UCSD-AML1 (cell line): Measurements from ENCODE around the gene GAREM2.

ENCODE experiments used
- DNase-seq: peaks from one replicate; lab custom pipeline; 2025; ENCODE audit not compliant: unreplicated experiment; lab: John Stamatoyannopoulos, UW

Gene GAREM2

DNA sequence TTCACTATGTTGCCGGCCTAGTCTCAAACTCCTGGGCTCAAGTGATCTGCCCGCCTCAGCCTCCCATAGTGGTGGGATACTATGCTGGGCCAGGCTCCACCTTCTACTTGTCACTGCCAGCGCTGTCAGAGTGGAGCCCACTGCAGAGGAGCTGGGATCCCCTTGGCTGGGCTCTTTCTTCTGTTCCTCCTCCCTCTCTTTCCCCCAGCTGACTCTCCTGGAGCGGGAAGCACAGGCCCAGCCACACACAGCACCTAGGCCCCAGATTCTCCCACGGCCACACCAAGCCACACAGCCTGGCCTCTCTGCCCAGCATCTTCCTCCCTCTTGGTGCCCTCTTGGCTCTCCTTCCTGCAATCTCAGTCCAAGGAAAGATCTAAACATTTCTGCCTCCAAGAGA is 3.7 kb upstream of the GAREM2 start:
- no peak for DNase-seq

DNA sequence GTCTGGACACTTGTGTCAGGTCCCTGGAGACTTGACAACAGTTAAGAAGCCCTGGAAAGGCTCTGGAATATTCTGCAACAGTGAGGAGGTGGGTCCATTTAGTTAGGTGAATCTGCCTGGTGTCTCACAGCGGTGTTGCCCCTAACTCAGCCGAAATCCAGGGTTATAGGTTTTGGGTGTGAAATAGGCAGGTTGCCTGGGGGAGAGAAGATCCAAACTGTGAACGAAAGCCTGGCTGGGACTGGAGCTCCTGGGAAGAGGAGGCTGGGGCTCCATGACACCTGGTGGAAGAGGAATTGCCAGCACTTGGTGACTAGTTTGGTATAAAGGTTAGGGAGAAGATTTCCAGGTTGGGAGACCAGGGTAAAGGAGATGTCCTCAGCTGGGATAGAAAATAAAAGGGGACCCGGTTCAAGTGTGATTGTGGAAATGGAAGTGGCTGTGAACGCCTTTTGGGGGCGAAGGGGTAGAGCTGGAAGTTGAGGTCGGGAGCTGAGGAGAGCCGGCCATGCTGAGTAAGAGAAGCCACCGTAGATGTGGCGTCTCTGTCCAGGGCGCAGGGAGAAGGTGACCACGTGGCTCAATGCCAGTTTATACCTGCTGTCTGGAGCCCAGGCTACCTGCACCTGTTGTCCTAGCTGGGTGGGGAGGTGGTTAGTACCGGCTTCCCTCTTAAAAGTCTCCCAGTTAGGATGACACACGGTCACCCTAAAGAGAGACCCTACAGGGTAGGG is 3.0 kb upstream of the GAREM2 start:
- DNase-seq: no peak

DNA sequence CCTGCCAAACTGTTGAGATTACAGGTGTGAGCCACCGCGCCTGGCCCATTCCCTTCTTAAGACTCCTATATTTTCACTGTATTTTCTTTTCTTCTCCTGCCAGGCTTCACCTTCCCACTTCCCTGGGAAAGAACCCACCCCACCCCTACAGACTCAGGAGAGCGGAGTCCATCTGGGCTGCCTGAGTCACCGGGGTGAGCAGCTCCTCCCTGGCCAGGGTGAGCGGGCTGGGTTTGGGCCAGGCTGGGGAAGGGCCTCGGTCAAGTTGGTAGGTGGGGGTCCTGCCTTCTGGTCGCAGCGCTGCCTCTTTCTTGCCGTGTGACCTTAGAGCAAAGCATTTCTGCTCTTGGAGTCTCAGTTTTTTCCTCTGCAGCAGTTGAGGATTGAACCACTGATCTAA is 2.1 kb upstream of the GAREM2 start:
- no peak for DNase-seq

DNA sequence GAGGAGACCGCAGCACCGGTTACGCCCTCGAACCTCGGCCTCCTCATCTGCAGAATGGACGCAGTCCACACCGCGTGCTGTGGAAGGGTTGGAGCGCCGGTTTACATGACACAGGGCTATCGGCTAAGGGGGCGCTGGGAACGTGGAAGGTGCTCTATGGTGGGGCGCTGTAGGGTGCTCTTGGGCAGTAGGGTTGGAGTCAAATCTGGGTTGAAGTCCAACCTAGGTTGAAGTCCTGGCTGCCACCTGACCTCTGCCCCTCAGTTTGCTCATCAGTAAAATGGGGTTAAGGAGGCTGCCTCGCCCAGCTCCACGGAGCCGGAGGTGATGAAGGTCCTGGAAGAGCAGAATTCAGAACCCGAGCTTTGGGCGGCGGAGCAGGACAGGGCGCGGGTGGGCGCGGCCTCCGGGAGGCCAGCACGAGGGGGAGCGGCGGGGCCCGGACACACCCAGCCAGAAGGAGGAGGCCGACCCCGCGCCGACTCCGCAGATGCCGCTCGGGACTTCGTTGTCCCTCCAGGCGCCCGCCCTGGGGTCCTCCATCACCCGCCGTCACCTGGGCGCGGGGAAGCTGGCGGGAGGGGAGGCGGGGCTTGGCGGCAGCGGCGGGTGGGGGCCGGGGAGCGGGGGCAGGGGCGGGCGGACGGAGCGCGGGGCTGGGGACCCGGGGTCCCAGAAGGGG is 558 bp upstream of the GAREM2 start:
- no peak for DNase-seq

DNA sequence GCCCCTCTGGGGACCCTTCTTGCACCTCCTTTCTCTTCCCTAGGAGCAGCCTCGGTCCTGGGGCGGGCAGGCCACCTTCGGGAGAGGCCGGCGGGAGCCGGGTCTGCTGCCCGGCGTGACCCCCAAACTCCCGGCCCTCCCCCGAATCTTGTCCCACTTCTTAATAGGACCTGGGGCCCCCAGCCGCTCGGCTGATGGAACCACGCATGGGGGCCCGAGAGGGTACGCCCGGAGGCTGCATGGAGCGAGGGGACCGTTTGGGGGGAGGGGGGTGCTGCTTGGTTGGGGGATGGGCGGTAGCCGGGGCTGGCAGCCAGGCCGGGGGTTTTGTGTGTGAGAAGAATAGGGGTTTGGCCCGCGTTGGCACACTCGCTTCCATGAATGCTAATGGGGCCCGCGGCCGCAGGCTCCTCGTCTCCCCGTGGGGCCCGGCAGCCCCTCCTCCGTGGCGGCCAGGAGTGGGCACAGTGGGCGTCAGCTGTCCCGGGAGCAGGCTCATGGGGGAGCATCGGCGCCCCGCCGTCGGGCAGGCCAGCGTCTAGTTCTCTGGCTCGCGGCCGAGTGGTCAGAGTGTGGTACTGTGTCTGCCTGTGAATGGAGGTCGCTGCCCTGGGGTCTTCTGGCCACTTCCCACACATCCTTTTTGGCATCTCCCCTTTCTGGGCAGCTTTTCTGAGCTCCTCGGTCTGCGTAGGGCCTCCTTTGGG is 1.0 kb downstream of the GAREM2 start:
- DNase-seq: no peak

DNA sequence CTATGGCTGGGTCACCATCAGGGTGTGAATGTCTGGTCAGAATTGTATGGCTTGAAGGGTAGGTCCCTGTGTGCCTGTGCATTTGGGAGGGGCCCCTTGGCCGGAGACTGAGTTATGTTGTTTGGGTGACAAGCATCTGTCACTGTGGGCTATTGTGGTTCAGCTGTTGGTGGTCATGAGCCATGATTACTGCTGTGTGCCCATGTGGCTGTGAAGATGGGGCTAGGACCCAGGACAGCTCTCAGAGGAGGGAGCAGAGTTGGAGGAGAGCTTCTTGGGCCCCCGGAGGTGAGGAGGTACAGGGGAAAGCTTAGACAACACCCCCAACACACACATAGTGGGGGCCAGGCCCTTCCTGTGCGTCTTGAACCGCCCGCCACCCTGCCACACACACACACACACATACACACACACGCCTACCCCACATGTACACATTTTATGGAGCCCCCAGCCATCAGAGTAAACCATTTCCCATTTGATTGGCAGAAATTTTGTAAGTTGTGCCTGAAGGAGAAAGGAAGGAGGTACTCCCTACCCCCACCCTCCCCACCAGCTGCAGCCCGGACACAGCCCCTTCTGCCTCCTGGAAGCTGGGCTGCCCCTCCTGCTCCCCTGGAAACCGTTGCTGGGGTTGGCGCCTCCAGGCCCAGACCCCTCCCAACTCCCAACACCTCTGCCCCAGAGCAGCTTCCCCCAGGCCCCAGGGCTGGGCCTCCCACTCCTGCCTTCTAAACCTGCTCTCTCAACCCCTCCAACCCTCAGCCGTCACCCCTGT is 2.0 kb downstream of the GAREM2 start:
- no peak for DNase-seq

DNA sequence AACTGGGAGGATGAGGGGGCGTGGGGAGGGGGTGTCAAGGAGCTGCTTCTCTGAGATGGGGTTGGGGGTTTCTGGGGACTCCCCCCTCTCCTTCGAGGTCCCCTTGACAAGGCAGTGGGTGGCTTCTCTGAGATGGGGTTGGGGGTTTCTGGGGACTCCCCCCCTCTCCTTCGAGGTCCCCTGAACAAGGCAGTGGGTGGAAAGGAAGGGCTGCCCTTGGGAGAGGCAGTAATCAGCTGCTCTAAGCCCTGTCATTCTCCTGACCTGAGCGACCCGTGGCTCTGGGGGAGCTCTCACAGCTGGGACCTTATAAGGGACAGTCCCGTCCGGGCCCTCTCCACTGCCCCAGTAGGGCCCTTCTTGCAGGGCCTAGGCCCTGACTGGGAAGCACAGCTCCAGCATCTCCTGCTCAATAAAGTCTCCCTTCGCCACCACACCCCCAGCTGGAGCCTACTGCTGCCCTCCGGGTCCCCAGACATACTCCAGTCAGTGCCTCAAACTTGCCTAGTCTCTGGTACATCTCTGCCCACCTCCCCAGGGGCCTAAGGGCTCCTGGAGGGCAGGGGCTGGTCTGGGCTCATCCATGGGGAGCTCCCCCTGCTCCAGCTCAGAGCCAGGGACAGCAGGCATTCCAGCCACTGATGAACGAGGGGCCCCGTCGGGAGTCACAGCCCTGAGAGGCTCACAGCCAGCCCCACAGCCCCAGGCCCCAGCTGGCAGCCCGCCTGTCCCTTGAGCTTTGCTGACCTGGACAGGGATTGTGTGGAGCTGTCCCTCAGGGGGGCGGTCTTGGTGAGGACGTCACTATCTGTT is 2.8 kb downstream of the GAREM2 start:
- DNase-seq: no peak

DNA sequence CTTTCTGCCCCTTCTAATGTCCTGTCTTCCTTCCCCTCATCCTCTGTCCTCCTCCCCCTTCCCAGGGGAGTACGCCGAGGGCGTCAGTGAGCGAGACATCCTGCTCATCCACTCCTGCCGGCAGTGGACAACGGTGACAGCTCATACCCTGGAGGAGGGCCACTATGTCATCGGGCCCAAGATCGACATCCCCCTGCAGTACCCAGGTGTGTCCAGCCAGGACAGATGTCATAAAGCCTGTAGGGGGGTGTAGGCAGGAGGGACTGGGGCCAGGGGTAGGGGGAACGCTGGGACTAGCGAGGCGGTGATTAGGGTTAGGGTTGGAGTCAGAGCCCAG is 3.4 kb downstream of the GAREM2 start:
- no peak for DNase-seq

DNA sequence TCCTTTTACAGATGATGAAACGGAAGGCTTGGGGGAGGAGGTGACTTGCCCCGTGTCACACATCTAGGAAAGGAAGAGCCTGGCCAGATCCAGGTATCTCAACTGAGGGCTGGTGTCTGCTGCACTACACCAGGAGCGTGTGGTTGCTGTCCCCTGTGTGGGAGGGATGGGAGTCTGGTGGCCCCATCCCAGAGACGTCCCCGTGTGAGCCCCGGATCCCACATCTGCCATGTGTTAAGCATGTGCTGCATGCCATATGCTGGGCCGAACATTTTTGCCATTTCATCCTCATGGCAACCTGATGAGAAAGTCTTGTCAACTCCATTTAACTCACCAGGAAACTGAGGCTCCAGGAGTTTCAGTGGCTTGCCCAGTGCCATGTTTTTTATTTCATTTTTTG is 4.2 kb downstream of the GAREM2 start:
- no peak for DNase-seq

DNA sequence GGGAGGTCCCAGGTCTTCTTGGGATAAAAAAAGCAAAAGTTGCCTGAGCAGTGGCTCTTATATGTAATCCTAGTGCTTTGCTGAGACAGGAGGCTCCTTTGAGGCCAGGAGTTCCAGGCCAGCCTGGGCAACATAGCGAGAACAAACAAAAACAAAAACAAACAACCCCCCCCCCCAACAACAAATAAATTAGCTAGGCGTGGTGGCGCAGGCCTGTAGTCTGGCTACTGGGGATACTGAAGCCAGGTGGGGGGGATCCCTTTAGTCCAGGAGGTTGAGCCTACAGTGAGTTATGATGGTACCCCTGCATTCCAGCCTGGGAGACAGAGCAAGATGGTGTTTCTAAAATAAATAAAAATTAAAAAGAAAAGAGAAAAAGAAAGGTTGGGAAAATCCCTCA is 5.4 kb downstream of the GAREM2 start:
- no peak for DNase-seq

DNA sequence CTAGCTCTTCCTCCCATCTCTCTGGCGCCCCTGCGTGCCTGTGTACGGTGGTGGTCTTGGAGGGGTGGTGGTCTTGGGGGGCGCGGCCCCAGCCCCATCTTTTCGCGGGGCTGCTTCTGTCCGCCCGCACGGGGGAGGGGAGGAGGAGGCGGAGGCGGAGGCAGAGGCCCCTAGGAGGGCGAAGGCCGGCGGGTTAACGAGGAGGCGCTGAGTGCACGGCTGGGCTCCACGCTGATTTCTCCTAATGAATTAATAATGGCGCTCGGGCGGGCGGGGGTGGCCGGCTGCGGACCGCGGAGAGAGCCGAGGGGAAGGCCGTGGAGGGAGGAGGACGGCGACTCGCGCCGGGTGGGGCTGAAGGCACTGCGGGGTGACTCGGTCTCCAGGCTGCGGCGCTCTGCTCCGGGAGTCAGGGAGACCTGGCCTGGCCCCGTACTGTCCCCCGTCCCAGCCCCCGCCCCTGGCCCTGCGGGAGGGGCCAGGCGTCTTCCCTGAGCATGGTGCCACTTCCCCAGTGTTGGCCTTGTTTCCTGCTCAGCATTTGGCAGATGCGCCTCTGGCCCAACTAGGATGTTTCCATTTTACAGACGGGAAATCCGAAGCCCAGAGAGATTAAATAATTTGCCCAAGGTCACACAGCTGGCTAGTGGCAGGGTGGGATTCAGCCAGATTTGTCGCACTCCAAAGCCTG is 6.0 kb downstream of the GAREM2 start:
- DNase-seq: no peak

DNA sequence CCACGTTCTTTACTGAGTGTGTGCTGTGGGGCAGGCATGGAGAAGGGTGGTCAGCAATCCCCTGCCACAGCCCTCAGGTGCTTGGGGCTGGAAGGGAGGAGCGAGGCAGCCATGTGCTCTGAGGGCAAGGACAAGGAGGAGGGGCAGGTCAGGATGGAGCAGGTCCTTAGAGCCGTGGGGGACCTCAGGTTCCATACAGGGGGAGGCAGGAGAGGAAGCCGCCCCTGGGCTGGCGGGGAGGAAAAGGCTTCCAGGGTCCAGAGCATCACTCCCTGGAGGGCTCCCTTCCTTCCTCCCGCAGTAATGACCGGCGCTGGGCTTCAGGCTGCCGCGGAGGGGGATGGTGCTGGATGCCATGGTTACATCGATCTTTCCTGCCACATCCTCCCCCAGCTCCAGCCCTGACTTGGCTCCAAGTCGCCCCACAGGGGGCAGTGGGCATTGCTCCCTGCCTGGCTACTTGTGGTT is 6.6 kb downstream of the GAREM2 start:
- DNase-seq: peak; percentile 55

DNA sequence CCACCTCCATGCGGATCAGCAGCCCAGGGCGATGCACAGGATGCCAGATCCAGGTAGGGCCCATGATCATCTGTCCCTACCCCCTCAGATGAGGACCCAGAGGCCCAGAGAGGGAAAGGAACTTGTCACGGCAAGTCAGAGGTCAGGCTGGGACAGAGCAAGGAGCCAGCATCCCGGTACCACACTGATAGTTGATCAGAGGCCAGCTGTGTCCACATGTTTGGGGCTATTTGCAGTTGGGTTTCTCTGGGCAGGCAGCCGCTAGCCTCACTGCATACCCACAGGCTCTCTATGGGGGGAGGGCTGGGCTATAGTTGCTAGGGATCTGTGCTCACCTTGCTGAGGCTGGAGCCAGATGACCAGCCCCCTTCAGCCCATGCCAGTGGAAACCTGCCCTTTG is 9.6 kb downstream of the GAREM2 start:
- DNase-seq: no peak

DNA sequence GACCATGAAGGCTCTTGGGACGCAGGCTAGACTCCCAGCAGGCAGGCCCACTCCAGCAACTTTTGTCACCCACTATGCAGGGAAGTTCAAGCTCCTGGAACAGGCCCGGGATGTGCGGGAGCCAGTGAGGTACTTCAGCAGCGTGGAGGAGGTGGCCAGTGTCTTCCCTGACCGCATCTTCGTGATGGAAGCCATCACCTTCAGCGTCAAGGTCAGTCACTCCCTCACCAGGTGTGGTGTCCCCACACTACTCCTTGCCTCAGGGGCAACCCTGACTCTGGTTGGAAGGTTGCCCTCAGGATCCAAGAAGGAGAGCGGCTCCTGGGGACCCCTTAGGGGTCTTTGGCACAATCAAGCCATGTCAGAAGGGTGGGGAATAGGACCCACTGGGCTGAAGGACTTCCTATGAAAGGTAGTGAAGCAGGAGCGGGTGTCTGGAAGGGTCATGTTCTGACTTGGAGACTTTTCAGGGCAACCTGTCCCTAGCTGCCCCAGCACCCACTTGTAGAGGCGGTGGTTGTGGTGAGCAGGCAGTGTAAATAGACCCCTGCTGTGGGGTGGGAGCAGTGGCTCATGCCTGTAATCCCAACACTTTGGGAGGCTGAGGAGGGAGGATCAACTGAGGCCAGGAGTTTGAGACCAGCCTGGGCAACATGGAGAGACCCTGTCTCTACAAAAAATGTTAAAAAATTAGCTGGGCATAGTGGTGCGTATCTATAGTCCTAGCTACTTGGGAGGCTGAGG is 10.2 kb downstream of the GAREM2 start:
- DNase-seq: no peak

DNA sequence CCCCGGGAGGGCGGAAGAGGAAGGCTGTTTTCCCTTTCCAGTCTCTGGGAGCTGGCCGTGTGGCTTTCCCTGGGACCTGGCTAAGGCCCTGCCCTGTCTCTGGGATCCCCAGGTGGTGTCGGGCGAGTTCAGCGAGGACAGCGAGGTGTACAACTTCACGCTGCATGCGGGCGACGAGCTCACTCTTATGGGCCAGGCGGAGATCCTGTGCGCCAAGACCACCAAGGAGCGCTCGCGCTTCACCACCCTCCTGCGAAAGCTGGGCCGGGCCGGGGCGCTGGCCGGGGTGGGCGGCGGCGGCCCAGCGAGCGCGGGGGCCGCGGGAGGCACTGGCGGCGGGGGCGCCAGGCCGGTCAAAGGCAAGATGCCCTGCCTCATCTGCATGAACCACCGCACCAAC is 11.2 kb downstream of the GAREM2 start:
- DNase-seq: no peak

DNA sequence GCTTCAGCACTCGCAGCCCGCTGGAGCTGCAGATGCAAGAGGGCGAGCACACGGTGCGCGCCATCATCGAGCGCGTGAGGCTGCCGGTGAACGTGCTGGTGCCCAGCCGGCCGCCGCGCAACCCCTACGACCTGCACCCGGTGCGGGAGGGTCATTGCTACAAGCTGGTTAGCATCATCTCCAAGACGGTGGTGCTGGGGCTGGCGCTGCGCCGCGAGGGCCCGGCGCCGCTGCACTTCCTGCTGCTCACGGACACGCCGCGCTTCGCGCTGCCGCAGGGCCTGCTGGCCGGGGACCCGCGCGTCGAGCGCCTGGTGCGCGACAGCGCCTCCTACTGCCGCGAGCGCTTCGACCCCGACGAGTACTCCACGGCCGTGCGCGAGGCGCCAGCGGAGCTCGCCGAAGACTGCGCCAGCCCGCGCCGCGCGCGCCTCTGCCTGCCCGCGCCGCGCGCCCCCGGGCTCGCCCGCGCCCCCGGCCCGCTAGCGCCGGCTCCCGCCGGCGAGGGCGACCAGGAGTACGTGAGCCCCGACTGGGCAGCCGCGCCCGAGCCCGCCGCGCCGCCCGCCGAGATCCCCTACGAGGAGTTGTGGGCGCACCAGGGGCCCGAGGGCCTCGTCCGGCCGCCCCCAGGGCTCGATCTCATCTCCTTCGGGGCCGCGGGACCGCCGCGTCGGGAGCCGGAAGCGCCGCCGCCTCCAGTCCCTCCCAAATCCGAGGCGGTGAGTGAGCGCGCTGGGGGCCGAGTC is 11.8 kb downstream of the GAREM2 start:
- DNase-seq: peak; percentile 72

DNA sequence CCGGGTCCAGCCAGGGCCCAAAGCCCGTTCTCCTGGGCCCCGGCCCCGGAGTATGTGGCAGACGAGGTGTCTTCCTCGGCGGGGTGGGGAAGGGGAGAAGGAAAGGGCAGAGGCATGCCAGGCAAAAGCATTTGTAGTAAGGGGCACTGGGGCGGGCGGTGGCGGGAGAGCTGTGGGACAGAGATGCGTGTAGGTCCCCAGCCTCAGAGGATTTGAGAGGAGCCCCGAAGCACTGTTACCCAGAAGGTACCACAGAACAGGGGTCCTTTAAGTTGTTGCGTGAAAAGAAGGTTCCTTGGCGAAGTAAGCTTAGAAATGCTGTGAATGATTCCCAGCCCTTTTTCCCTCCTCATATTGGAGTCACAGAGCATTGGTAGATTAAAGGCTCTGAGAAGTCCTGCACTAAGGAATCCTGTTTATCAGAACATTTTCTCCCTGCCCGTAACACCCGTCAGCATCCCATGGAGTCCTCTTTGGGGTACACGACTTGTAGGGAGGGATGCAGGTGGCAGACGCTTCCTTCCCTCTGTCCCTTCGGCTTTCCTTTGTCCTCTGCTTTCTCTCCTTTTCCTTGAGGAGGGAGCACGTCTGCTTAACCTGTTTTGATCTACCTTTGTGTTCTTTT is 12.5 kb downstream of the GAREM2 start:
- no peak for DNase-seq
